ENCODE data around the gene HM13.
"Not testable (repeated sequence)": the region's sequence is repeated elsewhere in the genome, so short reads cannot be mapped to it uniquely, and the experiment has no call there.

The HM13 gene

GRCh38 chr20:31543966-31544598 is 29.8 kb downstream of the HM13 start:
- DNase-seq, result no peak

- DNase-seq, result no peak
Measured at GRCh38 chr20:31544600-31544999, 30.4 kb downstream of the HM13 start.

- DNase-seq, result not testable (repeated sequence)
Measured at GRCh38 chr20:31545621-31546040, 31.4 kb downstream of the HM13 start.

- peak; percentile 87 for DNase-seq
Measured at GRCh38 chr20:31547017-31547675, 32.9 kb downstream of the HM13 start.

GRCh38 chr20:31547720-31548298 is 33.6 kb downstream of the HM13 start:
- DNase-seq, result no peak

- DNase-seq, result no peak
Measured at GRCh38 chr20:31548820-31549512, 34.7 kb downstream of the HM13 start.

GRCh38 chr20:31549513-31549880 is 35.3 kb downstream of the HM13 start:
- no peak for DNase-seq

- no peak for DNase-seq
Measured at GRCh38 chr20:31550099-31550498, 35.9 kb downstream of the HM13 start.

GRCh38 chr20:31551163-31552081 is 37.2 kb downstream of the HM13 start:
- no peak for DNase-seq

GRCh38 chr20:31555203-31555775 is 41.0 kb downstream of the HM13 start:
- no peak for DNase-seq

- DNase-seq, result no peak
Measured at GRCh38 chr20:31559704-31560093, 45.5 kb downstream of the HM13 start.

- peak; percentile 83 for DNase-seq
Measured at GRCh38 chr20:31560094-31560745, 46.0 kb downstream of the HM13 start.

- no peak for DNase-seq
Measured at GRCh38 chr20:31560746-31561598, 46.7 kb downstream of the HM13 start.

- DNase-seq, result no peak
Measured at GRCh38 chr20:31562241-31562640, 48.0 kb downstream of the HM13 start.

- DNase-seq, result no peak
Measured at GRCh38 chr20:31564284-31564683, 50.0 kb downstream of the HM13 start.

- no peak for DNase-seq
Measured at GRCh38 chr20:31565699-31566318, 51.6 kb downstream of the HM13 start.

- no peak for DNase-seq
Measured at GRCh38 chr20:31566319-31566657, 52.0 kb downstream of the HM13 start.

- no peak for DNase-seq
Measured at GRCh38 chr20:31566658-31567379, 52.6 kb downstream of the HM13 start.

GRCh38 chr20:31567380-31567720 is 53.1 kb downstream of the HM13 start:
- DNase-seq, result no peak

Measured in activated CD4-positive, alpha-beta T cell treated with anti-CD3 and anti-CD28 coated beads, Interleukin-2, Interleukin-6, amounts not matched to agents 100 ng/mL and 50 ng/mL, durations not matched to agents 16 hours and 8 hours (primary cell).